HFF-Myc (cell line): Measurements from ENCODE around the gene ZNF500.
"Not testable (repeated sequence)": the region's sequence is repeated elsewhere in the genome, so short reads cannot be mapped to it uniquely, and the experiment has no call there.

Experiments
- DNase-seq: peaks from one replicate; pipeline ENCODE4 v3.0.0-alpha.2; 2011; ENCODE audit warnings: low read depth; ENCODE audit errors: extremely low read depth
- H3K4me3 ChIP-seq: replicated peaks from 2 replicates; pipeline ENCODE4 v1.5.1; 2011; ENCODE audit warnings: low read depth, mild to moderate bottlenecking, control low read depth, low read length
- CTCF ChIP-seq: IDR thresholded peaks from 2 replicates; pipeline ENCODE4 v1.5.1; 2012; ENCODE audit warnings: mild to moderate bottlenecking, low read depth, low read length, control low read depth; ENCODE audit errors: missing control alignments

Gene ZNF500

GRCh38 chr16:4745274-4745569 is 21.7 kb downstream of the ZNF500 start:
- H3K4me3 ChIP-seq = no peak overlapping the region
- TF ChIP-seq CTCF = no peak
- no peak for DNase-seq

GRCh38 chr16:4744555-4745273 is 22.2 kb downstream of the ZNF500 start:
- no peak for TF ChIP-seq CTCF
- no peak overlapping the region for H3K4me3 ChIP-seq
- no peak for DNase-seq

- TF ChIP-seq CTCF = no peak
- H3K4me3 ChIP-seq = no peak overlapping the region
- no peak for DNase-seq
Observed at GRCh38 chr16:4743226-4743878, 23.6 kb downstream of the ZNF500 start.

- H3K4me3 ChIP-seq, DNase-seq: not testable (repeated sequence)
Observed at GRCh38 chr16:4738370-4738769, 28.6 kb downstream of the ZNF500 start.

- TF ChIP-seq CTCF = no peak
- H3K4me3 ChIP-seq = no peak overlapping the region
- DNase-seq = no peak
Observed at GRCh38 chr16:4737545-4737944, 29.4 kb downstream of the ZNF500 start.

- no peak for DNase-seq
- no peak for TF ChIP-seq CTCF
Observed at GRCh38 chr16:4736546-4736945, 30.4 kb downstream of the ZNF500 start.

GRCh38 chr16:4734730-4735535 is 32.0 kb downstream of the ZNF500 start:
- TF ChIP-seq CTCF = no peak
- DNase-seq = peak; percentile 21
- peak overlapping the region; percentile 90 for H3K4me3 ChIP-seq

More at GRCh38 chr16:4736546-4736945, 30.4 kb downstream of the ZNF500 start:
- no peak overlapping the region for H3K4me3 ChIP-seq
